ENCODE measurements around the gene NFAM1.
A peak's percentile ranks its signal among the peaks of the same experiment; 100 is the strongest.

The NFAM1 gene

GRCh38 chr22:42384506-42384905, 47.7 kb downstream of the NFAM1 start:
- DNase-seq (ENCODE audit: low spot score), result no peak
- FAIRE-seq, result no peak

DNA sequence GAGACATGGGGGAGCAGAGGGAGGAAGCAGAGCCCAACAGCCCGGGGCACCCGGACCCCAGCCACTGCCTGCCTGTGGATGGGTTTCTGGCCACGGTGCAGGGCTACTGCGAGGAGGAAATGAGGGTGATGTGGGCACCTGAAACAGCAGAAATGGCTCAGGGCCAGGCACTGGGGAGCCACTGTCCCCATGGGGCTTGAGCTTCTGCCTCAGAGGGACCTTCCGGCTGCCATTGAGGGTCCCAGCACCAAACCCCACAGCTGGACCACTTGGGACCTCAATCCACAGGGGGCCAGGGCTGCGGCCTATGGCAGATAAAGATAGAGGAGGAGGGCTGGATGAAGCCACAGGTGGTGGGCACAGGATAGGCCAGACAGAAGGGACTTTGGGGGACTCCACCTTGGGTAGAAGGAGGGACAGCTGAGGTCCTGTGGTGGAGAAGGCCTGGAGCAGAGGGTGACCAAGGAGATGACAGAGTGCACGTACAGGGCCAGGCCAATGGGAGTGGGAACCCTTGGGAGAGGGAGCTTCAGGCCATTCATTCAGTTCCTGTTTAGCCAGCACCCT, 48.3 kb downstream of the NFAM1 start:
- no peak for FAIRE-seq

DNA sequence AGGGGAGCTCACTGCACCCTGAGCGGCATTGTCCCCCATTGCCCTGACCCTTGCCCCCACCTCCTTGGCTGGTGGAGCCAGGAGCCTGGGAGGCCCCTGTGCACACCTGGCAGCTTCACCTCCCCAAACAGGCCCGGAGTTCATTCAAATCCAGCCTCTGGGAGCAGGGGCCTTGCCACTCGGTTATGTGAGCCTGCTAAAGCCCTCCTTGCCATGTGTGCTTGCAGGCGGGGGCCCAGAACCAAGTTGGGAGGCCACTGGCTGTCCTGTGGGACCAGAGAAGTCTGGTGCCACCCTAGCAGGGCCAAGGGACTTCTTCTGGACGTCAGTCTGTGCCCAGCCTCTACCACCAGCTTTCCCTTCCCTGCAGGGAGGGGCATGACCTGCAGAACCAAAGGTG, 48.9 kb downstream of the NFAM1 start:
- DNase-seq (ENCODE audit: low spot score) (no peak), FAIRE-seq (no peak)

More for the DNA sequence above, 48.3 kb downstream of the NFAM1 start:
- no peak for DNase-seq (ENCODE audit: low spot score)

DNA sequence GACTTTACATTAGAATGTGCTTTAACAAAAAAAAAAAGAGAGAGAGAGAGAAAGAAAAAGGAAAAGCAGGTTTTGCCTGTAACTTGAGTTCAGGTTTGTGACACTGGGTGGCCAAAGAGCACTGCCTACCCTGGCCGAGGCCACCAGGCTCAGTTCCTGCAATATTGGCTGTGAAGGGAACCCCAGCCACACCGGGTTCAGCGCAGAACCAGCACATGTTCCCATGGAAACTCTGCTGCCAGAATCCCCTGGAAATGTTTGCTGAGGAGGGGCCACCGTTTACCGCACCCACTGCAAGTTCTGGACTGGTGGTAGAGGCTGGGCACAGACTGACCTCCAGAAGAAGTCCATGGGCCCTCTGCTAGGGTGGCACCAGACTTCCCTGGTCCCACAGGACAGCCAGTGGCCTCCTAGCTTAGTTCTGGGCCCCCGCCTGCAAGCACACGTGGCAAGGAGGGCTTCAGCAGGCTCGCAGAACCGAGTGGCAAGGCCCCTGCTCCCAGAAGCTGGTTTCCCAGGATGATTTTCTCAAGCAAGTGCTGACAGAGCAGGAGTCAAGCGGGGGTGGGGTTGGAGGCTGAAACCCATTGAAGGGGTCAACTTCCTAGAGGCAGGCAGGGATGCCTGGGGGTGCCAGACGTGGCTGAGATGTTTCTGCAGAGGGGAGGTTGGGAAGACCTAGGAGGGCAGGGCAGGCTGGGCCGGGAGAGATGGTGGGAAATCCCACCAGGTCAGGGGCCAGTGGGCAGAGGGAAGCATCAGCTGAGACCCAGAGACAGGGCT, 51.2 kb downstream of the NFAM1 start:
- DNase-seq (ENCODE audit: low spot score), result no peak
- FAIRE-seq, result no peak

DNA sequence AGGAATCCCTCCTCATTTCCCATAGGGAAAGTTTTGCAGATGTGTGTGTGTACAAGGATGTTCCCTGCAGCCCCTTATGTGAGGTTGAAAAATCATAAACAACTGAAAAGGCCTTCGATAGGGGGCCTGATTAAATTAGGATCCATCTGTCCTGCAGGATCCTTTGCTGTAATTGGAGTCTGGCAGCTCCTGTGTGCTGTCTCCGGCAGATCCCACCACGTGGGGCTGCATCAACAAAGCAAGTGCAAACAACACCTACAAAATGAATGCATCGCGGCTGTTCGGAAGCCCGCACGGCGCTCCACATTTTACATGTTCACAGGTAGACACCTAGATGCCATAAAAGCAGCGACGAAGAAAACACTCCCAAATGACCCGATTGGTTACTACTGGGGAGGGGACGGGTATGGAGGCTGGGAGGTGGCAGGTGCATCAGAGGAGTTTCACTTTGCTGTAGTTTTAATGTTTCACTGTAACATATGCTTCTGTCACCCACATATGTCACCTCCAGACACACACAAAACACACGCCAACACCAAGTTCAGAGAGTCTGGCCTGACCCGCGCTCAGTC, 52.2 kb downstream of the NFAM1 start:
- FAIRE-seq (no peak), DNase-seq (ENCODE audit: low spot score) (no peak)

GRCh38 chr22:42376711-42377554, 55.3 kb downstream of the NFAM1 start:
- FAIRE-seq (no peak), DNase-seq (ENCODE audit: low spot score) (no peak)

DNA sequence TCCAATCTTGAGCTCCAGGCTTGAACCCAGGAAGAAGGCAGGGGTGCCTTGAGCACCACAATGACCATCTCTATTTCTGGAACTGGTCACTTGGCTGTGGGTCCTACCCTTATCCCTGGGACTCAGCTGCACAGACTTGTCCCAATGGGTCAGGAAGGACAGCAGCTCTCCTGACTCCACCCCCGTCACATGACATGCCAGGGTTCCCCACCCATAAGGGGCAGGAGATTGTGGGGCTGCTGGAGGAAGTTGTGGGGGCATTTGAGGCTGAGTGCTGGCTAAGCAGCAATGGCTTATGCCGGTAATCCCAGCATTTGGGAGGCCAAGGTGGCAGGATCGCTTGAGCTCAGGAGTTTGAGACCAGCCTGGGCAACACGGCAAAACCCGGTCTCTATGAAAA, 56.2 kb downstream of the NFAM1 start:
- no peak for DNase-seq (ENCODE audit: low spot score)
- FAIRE-seq, result no peak

- FAIRE-seq (no peak), DNase-seq (ENCODE audit: low spot score) (no peak)
Observed at GRCh38 chr22:42372976-42373375, 59.2 kb downstream of the NFAM1 start.

GRCh38 chr22:42371501-42371900, 60.7 kb downstream of the NFAM1 start:
- FAIRE-seq (peak; percentile 48), DNase-seq (ENCODE audit: low spot score) (no peak)

DNA sequence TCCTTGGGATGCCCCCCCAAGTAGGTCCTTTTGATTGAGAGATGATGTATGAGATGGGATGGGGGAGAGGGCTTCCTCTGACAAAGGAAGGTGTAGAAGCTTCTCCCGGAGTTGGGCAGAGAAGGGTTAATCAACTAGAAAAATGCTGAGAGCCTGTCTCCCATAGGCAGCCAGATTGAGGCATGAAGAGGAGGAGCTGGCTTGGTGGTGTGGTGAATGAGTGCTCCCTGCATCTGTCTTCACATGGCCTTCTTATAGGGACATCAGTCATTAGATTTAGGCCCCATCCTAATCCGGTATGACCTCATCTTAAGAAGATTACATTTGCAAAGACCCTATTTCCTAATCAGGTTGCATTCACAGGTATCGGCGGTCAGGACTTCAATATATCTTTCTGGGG, 61.1 kb downstream of the NFAM1 start:
- no peak for FAIRE-seq

DNA sequence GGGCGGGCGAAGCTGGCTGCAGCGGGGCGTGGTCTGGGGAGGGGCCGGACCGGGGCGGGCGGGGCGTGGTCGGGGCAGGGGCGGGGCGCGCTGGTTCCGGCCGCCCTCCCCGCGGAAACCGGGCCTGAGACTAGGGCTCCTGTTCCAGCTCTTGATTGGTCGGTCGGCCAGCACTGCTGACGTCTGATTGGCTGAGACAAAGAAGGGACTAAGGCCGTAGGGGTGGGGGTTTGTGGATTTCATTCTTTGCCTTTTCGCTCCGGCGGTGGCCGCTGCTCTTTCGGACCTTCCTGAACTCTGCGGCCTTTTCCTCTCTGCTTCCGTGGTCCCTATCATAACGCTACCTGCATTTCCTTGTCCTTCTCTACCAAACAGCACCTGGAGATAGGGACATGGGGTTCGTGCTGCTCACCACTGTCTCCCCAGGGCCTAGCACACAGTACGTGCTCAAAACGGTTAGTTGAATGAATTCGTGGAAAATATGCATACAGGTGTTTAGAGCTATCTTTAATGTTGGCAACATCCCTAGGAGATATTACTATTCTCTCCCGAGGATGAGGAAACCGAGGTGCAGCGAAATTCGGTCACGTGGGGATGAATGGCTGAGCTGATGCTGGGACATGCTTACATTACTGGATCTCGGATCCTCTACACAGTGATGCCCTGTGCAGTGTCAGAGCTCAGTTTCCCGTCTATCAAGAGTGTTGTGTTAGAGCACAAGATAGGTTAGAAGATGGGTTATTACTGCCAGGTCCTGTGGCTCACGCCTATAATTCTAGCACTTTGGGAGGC, 62.8 kb downstream of the NFAM1 start:
- peak; percentile 46 for DNase-seq (ENCODE audit: low spot score)
- no peak for FAIRE-seq

More for the DNA sequence above, 61.1 kb downstream of the NFAM1 start:
- no peak for DNase-seq (ENCODE audit: low spot score)

DNA sequence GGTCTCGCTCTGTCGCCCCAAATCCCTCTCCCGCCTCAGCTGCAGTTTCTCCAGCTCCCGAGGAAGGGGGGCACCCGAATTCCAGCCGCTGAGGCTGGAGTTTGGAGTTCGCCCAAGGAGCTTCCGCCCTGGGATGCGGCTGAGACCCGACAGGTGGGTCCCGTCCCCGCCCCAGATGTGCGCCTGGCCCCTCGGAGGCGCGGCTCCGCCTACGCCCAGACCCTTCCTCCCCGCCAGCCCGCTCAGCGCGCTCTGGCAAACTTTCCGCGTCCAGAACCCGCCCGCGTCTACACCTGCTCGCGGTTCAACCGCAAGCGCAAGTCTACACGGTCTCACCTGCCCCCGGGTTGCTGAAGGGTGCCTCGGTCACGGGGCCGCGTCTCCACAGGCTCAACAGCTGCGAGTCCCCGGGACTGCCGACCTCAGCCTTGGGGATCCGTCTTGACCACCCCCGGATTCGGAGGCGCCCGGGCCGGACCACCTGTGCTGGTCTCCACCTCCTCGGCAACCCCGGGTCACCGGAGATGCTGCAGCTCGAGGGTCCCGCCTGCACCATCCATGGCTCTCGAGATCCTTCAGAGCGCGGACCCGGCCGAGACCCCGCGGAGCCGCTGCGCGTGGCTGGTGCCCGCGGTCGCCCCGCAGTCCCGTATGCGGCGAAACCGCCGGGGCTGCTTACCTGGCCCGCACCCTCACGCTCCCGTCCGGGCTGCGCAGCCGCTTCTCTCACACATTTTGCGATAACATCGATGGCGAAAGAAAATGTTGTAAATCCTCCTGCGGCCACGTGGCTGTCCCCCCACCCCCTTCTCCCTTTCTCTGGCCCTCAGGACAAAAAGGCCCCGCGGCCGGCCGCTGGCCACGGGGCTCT, 63.6 kb downstream of the NFAM1 start:
- DNase-seq (ENCODE audit: low spot score) (no peak), FAIRE-seq (no peak)

GRCh38 chr22:42367980-42368378, 64.2 kb downstream of the NFAM1 start:
- FAIRE-seq, result no peak

GRCh38 chr22:42366806-42367581, 65.2 kb downstream of the NFAM1 start:
- FAIRE-seq, result no peak
- DNase-seq (ENCODE audit: low spot score), result no peak

More at GRCh38 chr22:42367980-42368378, 64.2 kb downstream of the NFAM1 start:
- DNase-seq (ENCODE audit: low spot score), result no peak

- no peak for FAIRE-seq
- no peak for DNase-seq (ENCODE audit: low spot score)
Observed at GRCh38 chr22:42365942-42366695, 66.1 kb downstream of the NFAM1 start.

- FAIRE-seq (no peak), DNase-seq (ENCODE audit: low spot score) (no peak)
Observed at GRCh38 chr22:42365111-42365865, 66.9 kb downstream of the NFAM1 start.

DNA sequence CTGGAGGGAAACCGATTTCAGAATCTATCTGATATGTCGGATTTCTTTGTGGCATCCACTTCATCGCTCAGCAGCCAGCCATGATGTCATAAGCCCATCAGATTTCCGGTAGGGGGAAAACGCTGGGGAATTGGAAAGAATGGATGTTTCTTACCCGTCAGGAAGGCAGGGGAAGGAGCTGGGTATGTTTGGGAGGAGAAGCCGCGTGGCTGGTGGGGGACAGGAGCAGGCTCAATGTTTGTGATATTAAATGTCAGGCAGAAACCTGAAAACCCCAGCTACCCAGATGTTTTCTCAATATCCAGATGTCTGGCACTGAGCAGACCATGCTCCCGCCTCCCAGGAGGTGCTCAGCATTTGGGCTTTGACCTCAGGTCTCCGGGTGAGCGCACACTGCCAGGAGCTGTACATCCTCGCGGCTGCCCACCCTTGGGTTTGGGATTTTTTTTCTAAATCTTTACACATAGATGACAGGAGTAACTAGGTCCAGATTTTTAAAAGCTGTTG, 67.5 kb downstream of the NFAM1 start:
- DNase-seq (ENCODE audit: low spot score) (no peak), FAIRE-seq (no peak)

- FAIRE-seq (no peak), DNase-seq (ENCODE audit: low spot score) (no peak)
Observed at GRCh38 chr22:42363892-42364291, 68.3 kb downstream of the NFAM1 start.

Data from urothelium cell line (cell line).